CD1c-positive myeloid dendritic cell (primary cell): ENCODE measurements around the gene INSL6.
"Not testable (repeated sequence)": the region's sequence is repeated elsewhere in the genome, so short reads cannot be mapped to it uniquely, and the experiment has no call there.

Source experiments
- DNase-seq: peaks from one replicate; pipeline ENCODE4 v3.0.0-alpha.2; 2016; ENCODE audit errors: extremely low spot score

INSL6 gene, protein sequence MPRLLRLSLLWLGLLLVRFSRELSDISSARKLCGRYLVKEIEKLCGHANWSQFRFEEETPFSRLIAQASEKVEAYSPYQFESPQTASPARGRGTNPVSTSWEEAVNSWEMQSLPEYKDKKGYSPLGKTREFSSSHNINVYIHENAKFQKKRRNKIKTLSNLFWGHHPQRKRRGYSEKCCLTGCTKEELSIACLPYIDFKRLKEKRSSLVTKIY

DNA sequence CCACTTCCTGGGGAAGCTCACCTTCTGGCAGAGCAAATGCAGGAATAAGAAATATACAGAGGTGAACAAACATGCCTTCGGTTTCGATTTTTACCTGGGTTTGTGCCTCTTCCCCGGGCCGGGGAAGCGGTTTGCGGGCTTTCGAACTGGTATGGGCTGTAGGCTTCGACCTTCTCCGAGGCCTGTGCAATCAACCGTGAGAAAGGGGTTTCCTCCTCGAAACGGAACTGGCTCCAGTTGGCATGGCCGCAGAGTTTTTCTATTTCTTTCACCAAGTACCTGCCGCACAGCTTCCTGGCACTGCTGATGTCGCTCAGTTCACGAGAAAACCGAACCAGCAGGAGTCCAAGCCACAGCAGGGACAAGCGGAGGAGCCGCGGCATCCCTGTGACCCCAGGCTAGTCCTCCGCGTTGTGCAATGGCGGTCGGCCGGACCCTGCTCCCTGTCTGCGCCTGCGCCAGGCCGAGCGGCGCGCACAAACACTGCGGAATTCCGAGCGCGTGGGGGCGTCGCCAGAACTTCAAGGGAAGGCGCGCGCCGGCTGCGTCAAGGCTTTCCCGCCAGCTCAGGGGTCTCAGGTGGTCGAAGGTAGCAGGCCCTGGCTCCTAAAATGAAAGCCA is at the start of gene INSL6:
TSS of gene INSL6 (minus strand) at position 420 of the 621 bp plus-strand sequence. CDS start at position 383, 37 bp downstream.
- DNase-seq: no peak

- peak; percentile 47 for DNase-seq
Measured at GRCh38 chr9:5231212-5231611, 45.8 kb upstream of the INSL6 start, which contains the start of gene INSL4. Gene INSL4 (plus strand): TSS chr9:5231419. CDS start chr9:5231524, 105 bp downstream.

DNA sequence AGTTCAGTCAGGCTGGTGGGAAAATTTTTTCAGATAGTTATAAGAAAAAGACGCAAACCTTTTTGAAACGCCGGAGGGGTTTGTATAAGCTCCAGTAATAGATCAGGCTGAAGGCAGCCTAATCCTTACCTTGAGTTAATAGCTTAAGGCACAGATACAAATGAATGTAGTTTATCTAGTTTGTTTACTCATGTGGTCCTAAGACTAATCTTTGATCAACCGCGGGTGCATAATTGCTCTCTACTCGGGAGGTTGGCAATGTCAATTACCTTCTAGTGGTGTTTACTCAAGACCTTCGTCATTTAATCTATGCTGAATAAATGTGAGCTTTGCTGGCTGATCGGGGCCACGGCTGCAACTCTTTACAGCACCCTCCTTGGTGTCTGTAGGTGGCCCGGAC is 45.1 kb upstream of the INSL6 start:
- no peak for DNase-seq

DNA sequence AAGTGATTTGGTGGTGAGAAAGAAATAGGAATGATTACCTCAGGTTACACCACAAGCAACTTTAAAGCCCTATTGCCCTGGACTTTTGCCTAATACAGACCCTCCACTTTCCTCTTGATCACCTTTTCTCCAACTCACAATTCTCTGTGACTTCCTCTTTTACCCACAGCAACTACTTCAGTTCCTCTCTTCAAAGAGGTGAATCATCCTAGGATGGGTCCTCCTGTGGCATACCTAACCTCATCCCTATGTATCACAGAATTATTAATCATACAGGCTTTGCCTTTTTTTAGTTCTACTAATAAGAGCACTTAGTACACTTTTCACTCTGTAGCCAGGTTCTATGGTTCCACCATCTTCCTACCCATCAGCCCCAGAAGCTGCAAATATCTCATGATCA is 19.6 kb upstream of the INSL6 start:
- DNase-seq: no peak

- DNase-seq: no peak
Measured at GRCh38 chr9:5195463-5195862, 10.0 kb upstream of the INSL6 start.

DNA sequence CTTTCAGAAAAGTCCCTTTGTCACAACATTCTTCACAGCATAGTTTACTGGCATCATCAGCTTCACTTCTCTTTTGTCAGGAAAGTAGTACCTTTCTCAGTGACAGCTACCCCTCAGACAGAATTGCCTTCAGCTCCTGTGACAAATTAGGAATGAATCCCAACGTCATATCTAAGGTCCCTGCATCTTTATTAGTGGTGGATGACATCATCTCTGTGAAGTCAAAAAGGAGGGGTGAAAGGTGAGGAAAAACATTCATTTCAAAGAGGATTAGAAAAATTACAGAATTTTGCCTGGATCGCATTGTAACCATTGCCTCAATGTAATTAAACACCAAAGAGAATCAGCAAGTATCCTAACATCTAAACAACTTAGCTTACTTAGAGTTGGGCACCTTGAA is 7.9 kb upstream of the INSL6 start:
- no peak for DNase-seq

DNA sequence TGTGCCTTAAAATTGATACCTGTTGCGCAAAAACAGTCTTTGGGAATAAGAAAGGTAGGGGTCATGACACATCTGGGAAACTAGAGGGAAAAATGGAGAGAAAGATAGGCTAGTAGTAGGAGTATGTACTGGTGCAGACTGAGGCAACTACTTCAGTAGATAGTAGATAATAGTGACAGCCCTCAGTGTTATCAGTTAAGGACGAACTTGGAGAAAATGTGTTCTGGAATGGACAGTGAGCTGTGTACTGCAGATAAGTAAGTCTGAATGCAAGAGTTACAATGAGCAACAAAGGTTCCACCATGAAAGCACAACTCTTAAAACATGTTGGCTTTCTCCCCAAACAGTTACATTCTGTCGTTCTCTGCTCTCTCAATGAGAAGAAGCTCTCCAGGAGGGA is 6.5 kb upstream of the INSL6 start:
- DNase-seq: no peak

DNA sequence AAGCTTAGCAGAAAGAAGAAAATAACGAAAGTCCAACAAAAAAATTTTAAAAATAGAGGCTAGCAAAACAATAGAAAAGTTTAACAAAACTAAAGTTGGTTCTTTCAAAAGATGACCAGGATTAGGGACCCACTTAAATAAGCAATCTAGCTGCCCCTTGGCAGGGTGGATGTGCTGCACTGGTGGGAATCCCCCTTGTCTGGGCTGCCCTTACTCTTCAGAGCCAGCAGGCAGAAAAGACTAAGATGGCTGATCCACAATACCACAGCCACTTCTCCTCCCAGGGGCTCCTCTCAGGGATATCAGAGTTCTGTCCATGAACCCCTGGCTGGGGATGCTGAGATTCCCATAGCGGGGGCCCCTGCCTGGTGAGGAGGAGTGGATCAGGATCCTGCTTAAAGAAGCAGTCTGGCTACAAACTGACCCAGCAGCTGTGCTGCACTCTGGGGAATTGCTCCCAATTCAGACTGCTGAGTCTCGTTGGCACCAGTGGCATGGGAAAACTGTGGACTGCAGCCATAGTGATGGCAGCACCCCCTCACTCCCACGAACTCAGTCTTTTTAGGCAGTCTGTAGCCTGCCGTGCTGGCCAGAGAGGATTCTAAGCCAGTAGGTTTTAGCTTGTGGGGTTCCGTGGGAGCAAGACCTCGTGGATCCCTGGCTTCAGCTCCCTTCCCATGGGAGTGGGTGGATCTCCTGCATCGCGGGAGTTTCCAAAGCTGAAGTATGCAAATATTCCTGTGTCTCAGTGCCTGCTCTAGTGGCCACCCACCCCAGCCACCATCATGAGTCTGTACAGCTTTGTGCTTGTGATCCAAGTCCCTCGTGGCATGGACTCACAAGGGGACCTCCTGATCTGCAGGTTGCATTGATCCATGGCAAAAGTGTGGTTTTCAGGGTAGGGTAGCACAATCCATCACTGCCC is 2.9 kb upstream of the INSL6 start:
- DNase-seq: no peak

DNA sequence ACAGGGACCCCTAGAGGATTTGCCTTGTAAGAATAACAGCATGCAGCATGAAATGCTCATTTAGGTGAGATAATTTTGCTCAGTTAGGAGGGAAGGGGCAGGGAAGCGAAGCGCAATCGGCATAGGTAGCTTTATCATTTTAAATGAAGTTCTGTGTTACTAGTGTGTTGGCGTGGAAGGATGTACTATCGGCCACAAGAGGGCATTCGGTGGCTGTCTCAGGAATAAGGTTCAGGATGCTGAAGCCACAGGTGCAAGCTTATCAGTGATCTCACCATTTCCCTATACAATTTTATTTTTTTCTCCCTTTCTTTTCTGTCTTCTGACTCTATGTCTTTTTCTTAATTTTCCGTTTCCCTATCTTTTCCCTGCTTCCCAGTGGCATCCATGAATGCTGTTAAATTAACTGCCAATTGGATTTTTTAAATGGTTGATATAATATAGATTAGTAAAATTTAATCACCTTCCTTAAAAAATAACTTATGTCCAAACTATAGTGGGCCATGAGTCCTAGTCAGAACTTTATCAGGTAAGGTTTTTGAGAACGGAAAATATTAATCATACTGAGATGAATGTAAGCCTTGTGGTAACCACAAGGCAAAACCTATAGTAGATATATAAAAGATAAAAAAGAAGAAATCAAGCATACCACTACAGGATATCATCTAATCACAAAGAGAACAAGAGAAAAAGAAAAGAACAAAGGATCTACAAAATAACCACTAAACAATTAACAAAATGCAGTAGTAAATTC is 1.2 kb upstream of the INSL6 start:
- peak; percentile 60 for DNase-seq

DNA sequence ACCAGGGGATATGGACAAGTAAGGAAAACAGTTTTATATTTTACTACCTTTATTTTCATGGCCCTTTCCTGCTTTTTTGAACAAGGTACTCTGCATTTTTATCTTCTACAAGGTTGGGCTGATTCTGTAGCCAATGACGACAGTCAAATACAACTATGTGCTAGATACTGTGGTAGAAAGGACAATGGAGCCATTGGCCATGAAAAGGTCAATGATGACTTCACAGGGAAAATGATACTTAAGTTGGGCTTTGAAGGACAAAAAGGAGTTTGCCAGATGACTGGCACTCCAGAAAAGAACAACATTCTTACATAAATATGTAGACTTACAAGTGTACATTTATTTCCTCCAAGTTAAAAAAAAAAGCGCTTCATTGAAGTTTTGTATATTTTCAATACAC is 663 bp downstream of the INSL6 start:
- no peak for DNase-seq

GRCh38 chr9:5180631-5181030 is 4.8 kb downstream of the INSL6 start:
- DNase-seq: not testable (repeated sequence)

GRCh38 chr9:5178126-5178805 is 7.2 kb downstream of the INSL6 start:
- no peak for DNase-seq

DNA sequence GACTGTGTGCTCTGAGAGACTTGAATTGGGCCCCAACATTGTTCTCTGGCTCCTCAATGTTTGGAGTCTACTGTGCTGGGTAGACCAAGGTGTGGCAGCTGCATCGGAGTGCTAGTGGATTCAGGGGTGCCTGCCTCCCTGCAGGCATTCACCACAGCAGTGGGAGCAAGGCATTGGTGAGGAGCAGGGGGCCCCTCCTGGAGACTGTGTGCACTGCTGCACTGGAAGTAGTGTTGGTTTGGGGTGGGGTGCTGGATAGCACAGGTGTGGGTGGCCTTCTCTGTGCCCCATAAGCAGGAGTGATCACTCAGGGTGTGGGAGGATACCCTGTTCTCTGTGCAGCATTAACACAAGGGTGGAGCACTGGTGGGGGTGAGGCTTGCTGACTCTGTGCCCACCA is 39.2 kb downstream of the INSL6 start:
- no peak for DNase-seq

GRCh38 chr9:5144217-5144616 is 41.2 kb downstream of the INSL6 start:
- no peak for DNase-seq

GRCh38 chr9:5140151-5140550 is 45.3 kb downstream of the INSL6 start:
- DNase-seq: no peak

- no peak for DNase-seq
Measured at GRCh38 chr9:5122516-5122915, 62.9 kb downstream of the INSL6 start.

- no peak for DNase-seq
Measured at GRCh38 chr9:5122116-5122515, 63.3 kb downstream of the INSL6 start.

DNA sequence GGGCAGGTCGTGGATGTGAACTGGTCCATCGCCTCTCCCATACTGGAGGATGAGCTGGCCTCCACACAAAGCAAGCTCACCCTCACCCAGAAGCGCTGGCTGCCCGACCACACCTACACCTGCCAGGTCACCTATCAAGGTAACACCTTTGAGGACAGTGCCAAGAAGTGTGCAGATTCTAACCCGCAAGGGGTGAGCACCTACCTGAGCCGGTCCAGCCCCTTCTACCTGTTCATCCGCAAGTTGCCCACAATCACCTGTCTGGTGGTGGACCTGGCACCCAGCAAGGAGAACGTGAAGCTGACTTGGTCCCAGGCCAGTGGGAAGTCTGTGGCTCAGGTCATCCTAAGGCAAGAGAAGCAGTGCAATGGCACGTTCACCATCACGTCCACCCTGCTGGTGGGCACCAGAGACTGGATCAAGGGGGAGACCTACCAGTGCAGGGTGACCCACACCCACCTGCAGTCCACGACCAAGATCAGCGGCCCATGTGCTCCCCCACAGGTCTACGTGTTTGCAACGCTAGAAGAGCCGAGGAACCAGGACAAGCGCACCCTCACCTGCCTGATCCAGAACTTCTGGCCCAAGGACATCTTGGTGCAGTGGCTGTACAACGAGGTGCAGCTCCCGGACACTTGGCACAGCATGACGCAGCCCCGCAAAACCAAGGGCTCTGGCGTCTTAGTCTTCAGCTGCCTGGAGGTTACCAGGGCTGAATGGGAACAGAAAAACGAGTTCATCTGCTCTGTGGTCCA is 71.3 kb downstream of the INSL6 start:
- DNase-seq: no peak
